ENCODE measurements around the gene COBLL1. TPM values are rescaled to one million over a fixed set of nuclear protein-coding genes. Genes with fewer than 3 reads are reported as not detected.

COBLL1 gene
- total RNA-seq, 1 donor from 2014 or later: 1.0 TPM

GRCh38 chr2:164651361-164651760 lies 190.3 kb downstream of the COBLL1 start:
- TF ChIP-seq CTCF (IDR thresholded peaks at IDR 0.05) (no peak), EZH2phosphoT487 (IDR thresholded peaks at IDR 0.05) (no peak), EZH2 (IDR thresholded peaks at IDR 0.05) (no peak)
- H3K4me1 Mint-ChIP-seq: no peaks in the 10 kb centered on the region

GRCh38 chr2:164644036-164644700 lies 197.5 kb downstream of the COBLL1 start:
- H3K4me1 Mint-ChIP-seq: no peaks in the 10 kb centered on the region
- Histone ChIP-seq H3F3A (ENCODE audit: low read depth) (no peaks in the 10 kb centered on the region), H3K4me3 (no peak overlapping the region), H3K9ac (no peak overlapping the region), H3K36me3 (no peaks in the 10 kb centered on the region), H4K20me1 (ENCODE audit: low read depth) (no peaks in the 10 kb centered on the region), H3K27me3 (no peaks in the 10 kb centered on the region), H3K4me2 (no peak overlapping the region), H3K79me2 (ENCODE audit: low read depth) (no peaks in the 10 kb centered on the region), H3K4me1 (no peaks in the 10 kb centered on the region), H3K27ac (no peak overlapping the region), H2AFZ (replicated peaks) (no peak overlapping the region), H3K9me3 (ENCODE audit: low read depth) (peaks cover 4% of the 10 kb centered on the region)
- DNase-seq (ENCODE audit: low spot score): no peak
- no peak overlapping the region for H3K4me3 Mint-ChIP-seq
- H3K9me3 Mint-ChIP-seq: peaks cover 3% of the 10 kb centered on the region
- H3K36me3 Mint-ChIP-seq: no peaks in the 10 kb centered on the region
- H3K27me3 Mint-ChIP-seq (ENCODE audit: insufficient read depth, low read depth): no peaks in the 10 kb centered on the region
- no peak overlapping the region for H3K27ac Mint-ChIP-seq
- no peak for TF ChIP-seq EZH2 (IDR thresholded peaks at IDR 0.05)
- TF ChIP-seq CTCF (IDR thresholded peaks at IDR 0.05): no peak
- TF ChIP-seq EZH2phosphoT487 (IDR thresholded peaks at IDR 0.05): no peak

More at GRCh38 chr2:164651361-164651760, 190.3 kb downstream of the COBLL1 start:
- H3K9me3 ChIP-seq (ENCODE audit: low read depth): peaks cover 14% of the 10 kb centered on the region
- H3K9ac ChIP-seq: no peak overlapping the region
- H2AFZ ChIP-seq (replicated peaks): peak overlapping the region; percentile 33
- Mint-ChIP-seq H3K9me3 (peaks cover 19% of the 10 kb centered on the region), H3K27me3 (ENCODE audit: insufficient read depth, low read depth) (no peaks in the 10 kb centered on the region), H3K36me3 (peaks cover 4% of the 10 kb centered on the region), H3K4me3 (no peak overlapping the region), H3K27ac (no peak overlapping the region)
- H4K20me1 ChIP-seq (ENCODE audit: low read depth): no peaks in the 10 kb centered on the region
- H3F3A ChIP-seq (ENCODE audit: low read depth): no peaks in the 10 kb centered on the region
- H3K4me3 ChIP-seq: no peak overlapping the region
- H3K36me3 ChIP-seq: no peaks in the 10 kb centered on the region
- H3K4me1 ChIP-seq: peaks cover 4% of the 10 kb centered on the region
- H3K79me2 ChIP-seq (ENCODE audit: low read depth): no peaks in the 10 kb centered on the region
- H3K27ac ChIP-seq: no peak overlapping the region
- peak; percentile 29 for DNase-seq (ENCODE audit: low spot score)
- H3K27me3 ChIP-seq: no peaks in the 10 kb centered on the region
- H3K4me2 ChIP-seq: no peak overlapping the region

- Histone ChIP-seq H3K4me2 (no peak overlapping the region), H3K4me1 (no peaks in the 10 kb centered on the region), H4K20me1 (ENCODE audit: low read depth) (no peaks in the 10 kb centered on the region), H3F3A (ENCODE audit: low read depth) (no peaks in the 10 kb centered on the region), H2AFZ (replicated peaks) (no peak overlapping the region), H3K9me3 (ENCODE audit: low read depth) (no peaks in the 10 kb centered on the region), H3K36me3 (no peaks in the 10 kb centered on the region), H3K4me3 (no peak overlapping the region), H3K27me3 (no peaks in the 10 kb centered on the region), H3K9ac (no peak overlapping the region), H3K27ac (no peak overlapping the region), H3K79me2 (ENCODE audit: low read depth) (no peaks in the 10 kb centered on the region)
- no peaks in the 10 kb centered on the region for H3K27me3 Mint-ChIP-seq (ENCODE audit: insufficient read depth, low read depth)
- H3K4me3 Mint-ChIP-seq: no peak overlapping the region
- H3K4me1 Mint-ChIP-seq: no peaks in the 10 kb centered on the region
- TF ChIP-seq EZH2phosphoT487 (IDR thresholded peaks at IDR 0.05): no peak
- TF ChIP-seq EZH2 (IDR thresholded peaks at IDR 0.05): no peak
- no peak for TF ChIP-seq CTCF (IDR thresholded peaks at IDR 0.05)
- no peak for DNase-seq (ENCODE audit: low spot score)
- H3K27ac Mint-ChIP-seq: no peak overlapping the region
- H3K36me3 Mint-ChIP-seq: no peaks in the 10 kb centered on the region
- H3K9me3 Mint-ChIP-seq: no peaks in the 10 kb centered on the region
These were observed 198.6 kb downstream of the COBLL1 start for GRCh38 chr2:164642946-164643555.

All from neural progenitor cell (in vitro differentiated cells).